Astrocyte (in vitro differentiated cells and primary cell): Measurements from ENCODE around the gene KERA.

Experiments used
- CTCF ChIP-seq: IDR thresholded peaks from 2 replicates; pipeline ENCODE4 v1.5.1; 2011; ENCODE audit warnings: low read depth, mild to moderate bottlenecking, inconsistent platforms, low read length, moderate library complexity; ENCODE audit not compliant: insufficient read depth
- EZH2 ChIP-seq: IDR thresholded peaks from 2 replicates; pipeline ENCODE4 v1.6.1; 2012; ENCODE audit warnings: mild to moderate bottlenecking, low read length, inconsistent platforms; ENCODE audit not compliant: insufficient read depth

- TF ChIP-seq CTCF, result no peak
- TF ChIP-seq EZH2, result no peak
These were observed 45.8 kb upstream of the KERA start for GRCh38 chr12:91103624-91104023.
